Jurkat, Clone E6-1 (cell line): ENCODE measurements around the gene IMP3.

Experiments used
- DNase-seq: peaks from one replicate; pipeline ENCODE4 v3.0.0-alpha.2; 2011; ENCODE audit warnings: low read depth, low spot score
- H3K4me3 ChIP-seq: 2 replicates; pipeline ENCODE4 v1.5.1; 2011; ENCODE audit warnings: mild to moderate bottlenecking, low read length, control low read depth, moderate library complexity

IMP3 gene

GRCh38 chr15:75674366-75674765 is 34.3 kb upstream of the IMP3 start:
- no peak overlapping the region for H3K4me3 ChIP-seq
- DNase-seq = no peak

GRCh38 chr15:75673426-75674235 is 33.6 kb upstream of the IMP3 start:
- no peak for DNase-seq
- H3K4me3 ChIP-seq = no peak overlapping the region

- DNase-seq = no peak
- H3K4me3 ChIP-seq = no peak overlapping the region
Measured at GRCh38 chr15:75672646-75673425, 32.8 kb upstream of the IMP3 start.

GRCh38 chr15:75671730-75672602 is 31.9 kb upstream of the IMP3 start:
- no peak for DNase-seq
- H3K4me3 ChIP-seq = no peak overlapping the region

- DNase-seq = no peak
- no peak overlapping the region for H3K4me3 ChIP-seq
Measured at GRCh38 chr15:75669879-75670212, 29.8 kb upstream of the IMP3 start.

GRCh38 chr15:75669191-75669878 is 29.3 kb upstream of the IMP3 start:
- no peak for DNase-seq

GRCh38 chr15:75666823-75667501 is 26.9 kb upstream of the IMP3 start:
- no peak overlapping the region for H3K4me3 ChIP-seq
- DNase-seq = no peak

More at GRCh38 chr15:75669191-75669878, 29.3 kb upstream of the IMP3 start:
- H3K4me3 ChIP-seq = no peak overlapping the region

- DNase-seq = no peak
- H3K4me3 ChIP-seq = no peak overlapping the region
Measured at GRCh38 chr15:75663931-75664421, 24.0 kb upstream of the IMP3 start.

GRCh38 chr15:75662823-75663519 is 22.9 kb upstream of the IMP3 start:
- DNase-seq = no peak

GRCh38 chr15:75661756-75662140 is 21.7 kb upstream of the IMP3 start:
- no peak for DNase-seq
- H3K4me3 ChIP-seq = no peak overlapping the region

More at GRCh38 chr15:75662823-75663519, 22.9 kb upstream of the IMP3 start:
- no peak overlapping the region for H3K4me3 ChIP-seq

- no peak overlapping the region for H3K4me3 ChIP-seq
- no peak for DNase-seq
Measured at GRCh38 chr15:75661100-75661755, 21.2 kb upstream of the IMP3 start.

- no peak overlapping the region for H3K4me3 ChIP-seq
Measured at GRCh38 chr15:75659928-75660645, 20.1 kb upstream of the IMP3 start.

GRCh38 chr15:75659141-75659771 is 19.2 kb upstream of the IMP3 start:
- no peak for DNase-seq

More at GRCh38 chr15:75659928-75660645, 20.1 kb upstream of the IMP3 start:
- DNase-seq = no peak

GRCh38 chr15:75656813-75657212 is 16.8 kb upstream of the IMP3 start:
- H3K4me3 ChIP-seq = no peak overlapping the region
- no peak for DNase-seq

More at GRCh38 chr15:75659141-75659771, 19.2 kb upstream of the IMP3 start:
- H3K4me3 ChIP-seq = no peak overlapping the region

GRCh38 chr15:75656331-75656730 is 16.3 kb upstream of the IMP3 start:
- H3K4me3 ChIP-seq = no peak overlapping the region

GRCh38 chr15:75655931-75656330 is 15.9 kb upstream of the IMP3 start:
- DNase-seq = no peak
- H3K4me3 ChIP-seq = no peak overlapping the region

More at GRCh38 chr15:75656331-75656730, 16.3 kb upstream of the IMP3 start:
- no peak for DNase-seq
